Neural cell (in vitro differentiated cells): ENCODE data around the gene SELP. TPM values are rescaled to one million over a fixed set of nuclear protein-coding genes. Genes with fewer than 3 reads are reported as not detected.

Source experiments
- H2AFZ ChIP-seq: fragments of 200-600, 300-800 bp; sonication (generic), shearing (Covaris generic); 2 replicates; pipeline ENCODE4 v1.6.0; 2014; ENCODE audit warnings: low read depth, mild to moderate bottlenecking, antibody characterized with exemption, low read length, moderate library complexity
- H3F3A ChIP-seq: fragments of 200-600 bp; shearing (Covaris generic); 2 replicates; pipeline ENCODE4 v1.6.1; 2016; ENCODE audit warnings: mild to moderate bottlenecking, moderate library complexity, mixed read lengths, antibody characterized with exemption, low read length; ENCODE audit not compliant: insufficient read depth, poor library complexity, severe bottlenecking
- H3K27ac ChIP-seq: fragments of 200-600, 300-800 bp; sonication (generic), shearing (Covaris generic); 2 replicates; pipeline ENCODE4 v1.5.1; 2014; ENCODE audit warnings: mild to moderate bottlenecking, low read length, moderate library complexity
- H3K27me3 ChIP-seq: fragments of 300-800, 200-600 bp; sonication (generic), shearing (Covaris generic); 2 replicates; pipeline ENCODE4 v1.6.0; 2014; ENCODE audit warnings: mild to moderate bottlenecking, low read depth, low read length, moderate library complexity; ENCODE audit not compliant: insufficient read depth
- H3K36me3 ChIP-seq: fragments of 300-800, 200-600 bp; sonication (generic), shearing (Covaris generic); 2 replicates; pipeline ENCODE4 v1.5.1; 2014; ENCODE audit warnings: mild to moderate bottlenecking, antibody characterized with exemption, low read length, moderate library complexity; ENCODE audit not compliant: insufficient read depth
- H3K4me2 ChIP-seq: fragments of 300-800, 200-600 bp; sonication (generic), shearing (Covaris generic); 2 replicates; pipeline ENCODE4 v1.6.0; 2014; ENCODE audit warnings: mild to moderate bottlenecking, low read length
- H3K4me3 ChIP-seq: fragments of 300-800, 200-600 bp; sonication (generic), shearing (Covaris generic); 2 replicates; pipeline ENCODE4 v1.5.1; 2014; ENCODE audit warnings: mild to moderate bottlenecking, low read length, moderate library complexity
- H3K79me2 ChIP-seq: fragments of 200-600 bp; shearing (Covaris generic); replicated peaks from 2 replicates; pipeline ENCODE4 v1.6.0; 2014; ENCODE audit warnings: mild to moderate bottlenecking, low read length, moderate library complexity; ENCODE audit not compliant: insufficient read depth
- H3K9ac ChIP-seq: fragments of 300-800, 200-600 bp; sonication (generic), shearing (Covaris generic); 2 replicates; pipeline ENCODE4 v1.6.1; 2016; ENCODE audit warnings: mild to moderate bottlenecking, low read length, mixed read lengths
- H3K9me2 ChIP-seq: fragments of 200-600 bp; shearing (Covaris generic); 2 replicates; pipeline ENCODE4 v1.6.1; 2016; ENCODE audit warnings: mild to moderate bottlenecking, low read length, mixed read lengths; ENCODE audit not compliant: insufficient read depth
- H3K9me3 ChIP-seq: fragments of 200-600, 300-800 bp; sonication (generic), shearing (Covaris generic); 2 replicates; pipeline ENCODE4 v1.6.1; 2016; ENCODE audit warnings: mild to moderate bottlenecking, mixed run types, low read length, moderate library complexity, mixed read lengths
- H4K20me1 ChIP-seq: fragments of 200-600 bp; shearing (Covaris generic); 2 replicates; pipeline ENCODE4 v1.6.1; 2016; ENCODE audit warnings: mild to moderate bottlenecking, mixed run types; ENCODE audit not compliant: insufficient read depth
- EP300 ChIP-seq: fragments of 450-650 bp; conservative IDR thresholded peaks from 2 replicates; pipeline ENCODE4 v1.6.1; 2014; ENCODE audit warnings: antibody characterized with exemption, mild to moderate bottlenecking, moderate library complexity; ENCODE audit not compliant: poor library complexity, severe bottlenecking
- EZH2 ChIP-seq: fragments of 200-600, 300-800 bp; shearing (Covaris generic), sonication (generic); IDR thresholded peaks from 2 replicates; pipeline ENCODE4 v1.6.1; 2014; ENCODE audit warnings: antibody characterized with exemption, low read length, borderline replicate concordance, mild to moderate bottlenecking; ENCODE audit not compliant: insufficient read depth, poor library complexity, severe bottlenecking
- MXI1 ChIP-seq: fragments of 450-650 bp; conservative IDR thresholded peaks from 2 replicates; pipeline ENCODE4 v1.6.1; 2014; ENCODE audit warnings: antibody characterized with exemption, mild to moderate bottlenecking; ENCODE audit not compliant: poor library complexity, severe bottlenecking
- POLR2AphosphoS5 ChIP-seq: IDR thresholded peaks from 2 replicates; pipeline ENCODE4 v1.6.1; 2012
- RAD21 ChIP-seq: fragments of 450-650 bp; conservative IDR thresholded peaks from 2 replicates; pipeline ENCODE4 v1.6.1; 2014; ENCODE audit warnings: antibody characterized with exemption, mild to moderate bottlenecking, moderate library complexity
- REST ChIP-seq: IDR thresholded peaks from 2 replicates; pipeline ENCODE4 v1.6.1; 2012; ENCODE audit warnings: borderline replicate concordance
- SMC3 ChIP-seq: fragments of 450-650 bp; conservative IDR thresholded peaks from 2 replicates; pipeline ENCODE4 v1.6.1; 2014; ENCODE audit warnings: antibody characterized with exemption, mild to moderate bottlenecking, moderate library complexity; ENCODE audit not compliant: poor library complexity
- TAF1 ChIP-seq: IDR thresholded peaks from 2 replicates; pipeline ENCODE4 v1.6.1; 2012; ENCODE audit warnings: low read depth
- polyA plus RNA-seq: library from polyadenylated mRNA; depleted of rRNA; stranded (reverse); fragments of >200 nt; gene quantifications from 2 replicates; pipeline ENCODE4 v1.2.3, GENCODE V29; 2014
- TF ChIP-seq, protein P1 (sequence below): fragments of 450-650 bp; IDR thresholded peaks from 2 replicates; pipeline ENCODE4 v1.5.1; 2014; ENCODE audit warnings: antibody characterized with exemption, mild to moderate bottlenecking, moderate library complexity; ENCODE audit not compliant: poor library complexity, severe bottlenecking

The SELP gene
- polyA plus RNA-seq, 1 donor from 2014 or later, result not detected

GRCh38 chr1:169618367-169618766, 11.6 kb downstream of the SELP start:
- Histone ChIP-seq H3K27ac (no peak overlapping the region), H3K9me3 (no peaks in the 10 kb centered on the region), H3K36me3 (no peaks in the 10 kb centered on the region), H2AFZ (no peak overlapping the region), H3K4me2 (no peak overlapping the region), H3K9ac (no peak overlapping the region), H4K20me1 (no peaks in the 10 kb centered on the region), H3K4me3 (no peak overlapping the region), H3K27me3 (no peaks in the 10 kb centered on the region), H3K9me2 (no peaks in the 10 kb centered on the region), H3F3A (no peaks in the 10 kb centered on the region), H3K79me2 (no peaks in the 10 kb centered on the region)
- no peak for TF ChIP-seq EZH2
- TF ChIP-seq, protein P1, sequence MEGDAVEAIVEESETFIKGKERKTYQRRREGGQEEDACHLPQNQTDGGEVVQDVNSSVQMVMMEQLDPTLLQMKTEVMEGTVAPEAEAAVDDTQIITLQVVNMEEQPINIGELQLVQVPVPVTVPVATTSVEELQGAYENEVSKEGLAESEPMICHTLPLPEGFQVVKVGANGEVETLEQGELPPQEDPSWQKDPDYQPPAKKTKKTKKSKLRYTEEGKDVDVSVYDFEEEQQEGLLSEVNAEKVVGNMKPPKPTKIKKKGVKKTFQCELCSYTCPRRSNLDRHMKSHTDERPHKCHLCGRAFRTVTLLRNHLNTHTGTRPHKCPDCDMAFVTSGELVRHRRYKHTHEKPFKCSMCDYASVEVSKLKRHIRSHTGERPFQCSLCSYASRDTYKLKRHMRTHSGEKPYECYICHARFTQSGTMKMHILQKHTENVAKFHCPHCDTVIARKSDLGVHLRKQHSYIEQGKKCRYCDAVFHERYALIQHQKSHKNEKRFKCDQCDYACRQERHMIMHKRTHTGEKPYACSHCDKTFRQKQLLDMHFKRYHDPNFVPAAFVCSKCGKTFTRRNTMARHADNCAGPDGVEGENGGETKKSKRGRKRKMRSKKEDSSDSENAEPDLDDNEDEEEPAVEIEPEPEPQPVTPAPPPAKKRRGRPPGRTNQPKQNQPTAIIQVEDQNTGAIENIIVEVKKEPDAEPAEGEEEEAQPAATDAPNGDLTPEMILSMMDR, result no peak
- TF ChIP-seq REST, result no peak
- no peak for TF ChIP-seq MXI1
- TF ChIP-seq POLR2AphosphoS5, result no peak
- TF ChIP-seq RAD21, result no peak
- no peak for TF ChIP-seq EP300
- TF ChIP-seq TAF1, result no peak
- TF ChIP-seq SMC3, result no peak

DNA sequence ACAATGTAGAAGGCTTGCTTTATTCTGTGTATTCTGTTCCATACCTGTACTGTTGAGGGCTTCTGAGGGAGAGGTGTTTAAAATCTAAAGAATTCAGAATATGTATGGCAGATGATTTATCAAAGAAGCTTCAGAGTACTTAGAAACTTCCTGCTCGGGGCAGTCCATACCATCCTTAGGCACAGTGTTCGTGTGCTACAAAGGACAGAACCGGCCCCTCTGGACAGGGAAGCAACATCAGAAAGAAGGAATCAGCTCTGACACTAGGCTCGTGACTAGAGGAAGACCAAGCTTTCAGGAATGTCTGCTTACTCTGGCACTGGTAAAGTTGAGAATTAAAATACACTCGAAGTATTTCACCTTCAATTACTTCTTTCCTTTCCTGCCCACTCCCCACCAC, 14.1 kb downstream of the SELP start:
- no peak overlapping the region for H2AFZ ChIP-seq
- H3K4me2 ChIP-seq, result no peak overlapping the region
- no peaks in the 10 kb centered on the region for H3K79me2 ChIP-seq
- no peak overlapping the region for H3K4me3 ChIP-seq
- TF ChIP-seq SMC3 (no peak), MXI1 (no peak), RAD21 (no peak), REST (no peak)
- TF ChIP-seq, protein P1, result no peak
- H3K27ac ChIP-seq, result no peak overlapping the region
- H3K36me3 ChIP-seq, result no peaks in the 10 kb centered on the region
- H3K9me3 ChIP-seq, result no peaks in the 10 kb centered on the region
- H3K9me2 ChIP-seq, result no peaks in the 10 kb centered on the region
- H3F3A ChIP-seq, result no peaks in the 10 kb centered on the region
- no peak overlapping the region for H3K9ac ChIP-seq
- no peaks in the 10 kb centered on the region for H3K27me3 ChIP-seq
- H4K20me1 ChIP-seq, result no peaks in the 10 kb centered on the region
